ENCODE results near the gene TUBD1.
"Not testable (repeated sequence)": the region's sequence is repeated elsewhere in the genome, so short reads cannot be mapped to it uniquely, and the experiment has no call there.

Gene TUBD1, protein sequence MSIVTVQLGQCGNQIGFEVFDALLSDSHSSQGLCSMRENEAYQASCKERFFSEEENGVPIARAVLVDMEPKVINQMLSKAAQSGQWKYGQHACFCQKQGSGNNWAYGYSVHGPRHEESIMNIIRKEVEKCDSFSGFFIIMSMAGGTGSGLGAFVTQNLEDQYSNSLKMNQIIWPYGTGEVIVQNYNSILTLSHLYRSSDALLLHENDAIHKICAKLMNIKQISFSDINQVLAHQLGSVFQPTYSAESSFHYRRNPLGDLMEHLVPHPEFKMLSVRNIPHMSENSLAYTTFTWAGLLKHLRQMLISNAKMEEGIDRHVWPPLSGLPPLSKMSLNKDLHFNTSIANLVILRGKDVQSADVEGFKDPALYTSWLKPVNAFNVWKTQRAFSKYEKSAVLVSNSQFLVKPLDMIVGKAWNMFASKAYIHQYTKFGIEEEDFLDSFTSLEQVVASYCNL

DNA sequence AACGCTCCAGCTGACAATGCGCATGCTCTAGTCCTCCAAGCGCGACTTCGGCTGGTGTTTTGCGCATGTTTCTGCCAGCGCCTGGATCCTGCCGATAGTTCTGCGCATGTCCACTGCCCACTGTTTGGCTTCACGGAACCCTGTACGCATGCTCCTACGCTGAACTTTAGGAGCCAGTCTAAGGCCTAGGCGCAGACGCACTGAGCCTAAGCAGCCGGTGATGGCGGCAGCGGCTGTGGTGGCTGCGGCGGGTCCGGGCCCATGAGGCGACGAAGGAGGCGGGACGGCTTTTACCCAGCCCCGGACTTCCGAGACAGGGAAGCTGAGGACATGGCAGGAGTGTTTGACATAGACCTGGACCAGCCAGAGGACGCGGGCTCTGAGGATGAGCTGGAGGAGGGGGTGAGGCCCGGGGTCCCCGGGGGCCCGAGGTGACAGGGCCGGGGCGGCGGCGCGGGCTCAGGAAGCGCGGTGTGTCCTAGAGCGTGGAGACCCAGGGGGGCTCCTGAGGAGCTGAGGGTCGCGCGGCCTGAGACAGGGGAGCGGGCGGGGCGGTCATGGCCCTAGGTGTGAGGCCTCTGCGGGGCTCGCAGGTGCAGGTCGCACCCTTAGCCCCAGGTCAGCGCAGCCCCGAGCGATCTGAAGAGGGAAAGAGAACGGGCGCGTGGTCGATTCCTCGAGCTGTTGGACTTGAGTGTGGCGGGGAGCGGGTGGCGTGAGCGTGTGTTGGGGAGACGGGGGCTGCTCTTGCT, at the start of gene TUBD1, which contains the start of gene RPS6KB1:
Gene TUBD1 (minus strand): TSS at position 20 of the 752 bp plus-strand sequence. CDS start 1,941 bp downstream, outside the sequence.
Gene RPS6KB1 (plus strand): TSS at position 198 of the 752 bp plus-strand sequence. CDS start 64 bp downstream, at position 262.
- peak; percentile 98 for DNase-seq (ENCODE audit: low spot score)

DNA sequence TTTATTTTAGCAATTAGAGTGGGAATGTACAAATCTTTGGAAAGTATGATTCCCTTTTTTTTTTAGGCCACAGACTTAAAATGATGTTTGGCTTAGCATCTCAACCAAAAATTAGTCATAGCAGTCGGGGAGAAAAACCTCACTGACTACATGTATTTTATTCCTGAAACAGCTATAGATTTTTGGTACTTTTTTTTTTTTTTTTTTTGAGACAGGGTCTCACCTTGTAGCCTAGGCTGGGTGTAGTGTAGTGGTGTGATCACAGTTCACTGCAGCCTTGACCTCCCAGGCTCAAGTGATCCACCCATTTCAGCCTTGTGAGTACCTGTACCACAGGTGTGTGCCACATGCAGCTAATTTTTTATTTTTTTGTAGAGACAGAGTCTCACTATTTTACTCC, 48.4 kb upstream of the TUBD1 start:
- no peak for DNase-seq (ENCODE audit: low spot score)

DNA sequence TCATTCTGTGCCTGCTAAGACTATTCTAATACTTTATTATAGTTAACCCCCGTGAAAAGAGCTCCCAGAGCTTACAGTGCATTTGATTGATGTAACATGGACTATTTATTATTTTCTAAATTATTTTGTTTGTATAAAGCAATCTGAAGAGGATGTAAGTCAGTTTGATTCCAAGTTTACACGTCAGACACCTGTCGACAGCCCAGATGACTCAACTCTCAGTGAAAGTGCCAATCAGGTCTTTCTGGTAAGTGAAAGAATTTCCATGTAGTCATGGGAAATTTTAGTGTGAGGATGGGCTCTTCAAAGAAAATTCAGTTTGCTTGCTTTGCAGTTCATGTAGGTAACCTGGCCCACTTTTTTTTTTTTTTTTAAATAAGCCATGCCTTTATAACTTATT, 48.0 kb upstream of the TUBD1 start:
- not testable (repeated sequence) for DNase-seq (ENCODE audit: low spot score)

DNA sequence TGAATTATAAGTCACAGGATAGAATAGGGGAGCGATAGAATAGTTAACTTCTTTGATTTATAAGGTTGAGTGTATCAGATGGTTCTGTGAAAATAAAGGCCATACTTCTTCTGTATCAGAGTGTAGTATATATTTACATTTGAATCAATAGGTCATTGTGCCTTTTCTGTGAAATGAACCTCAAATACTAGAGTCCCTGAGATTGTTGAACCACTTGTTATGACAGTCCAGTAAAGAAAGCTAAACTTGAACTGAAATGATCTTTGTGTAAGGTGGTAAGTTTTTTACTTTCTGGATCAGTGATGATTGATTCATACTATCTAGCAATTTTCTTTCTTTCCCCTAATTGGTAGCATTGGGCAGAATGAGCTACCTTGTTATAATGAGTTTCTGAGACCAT, 40.6 kb upstream of the TUBD1 start:
- DNase-seq (ENCODE audit: low spot score) = not testable (repeated sequence)

DNA sequence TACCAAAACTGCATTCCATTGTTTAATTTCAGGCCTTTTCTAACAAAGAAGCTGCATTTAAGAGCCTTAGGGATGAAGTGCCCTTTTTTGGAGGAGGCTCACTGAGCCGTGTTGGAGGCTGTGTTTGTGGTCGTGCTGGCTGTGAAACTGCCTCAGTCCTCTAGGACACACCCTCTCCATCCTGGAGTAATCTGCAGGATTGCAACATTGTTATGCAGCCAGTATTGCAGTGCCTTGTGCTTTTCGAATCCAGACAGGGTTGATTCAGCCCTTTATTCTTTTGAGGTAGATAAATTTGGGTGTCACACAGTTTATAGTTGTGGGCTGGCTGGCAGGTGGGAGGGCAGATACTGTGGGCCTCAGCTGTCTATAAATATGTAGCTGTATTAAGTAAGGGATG, 38.0 kb upstream of the TUBD1 start:
- DNase-seq (ENCODE audit: low spot score) = not testable (repeated sequence)

DNA sequence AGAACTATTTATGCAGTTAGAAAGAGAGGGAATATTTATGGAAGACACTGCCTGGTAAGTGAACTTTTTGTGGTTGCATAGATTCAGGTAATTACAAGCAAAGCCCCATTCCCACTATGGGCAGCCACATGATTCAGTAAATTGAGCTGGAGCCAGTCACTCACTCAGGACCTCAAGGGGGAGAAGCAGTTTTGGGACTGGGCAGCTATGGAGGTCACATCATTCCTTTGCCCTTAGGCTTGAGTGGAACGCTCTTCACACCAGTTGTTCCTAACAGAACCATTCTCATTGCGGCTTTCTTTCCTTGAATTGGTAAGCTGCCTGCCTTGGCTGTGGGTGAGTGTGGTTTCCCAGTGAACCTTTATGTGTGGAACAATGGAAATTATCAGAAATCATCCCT, 37.4 kb upstream of the TUBD1 start:
- DNase-seq (ENCODE audit: low spot score) = not testable (repeated sequence)

DNA sequence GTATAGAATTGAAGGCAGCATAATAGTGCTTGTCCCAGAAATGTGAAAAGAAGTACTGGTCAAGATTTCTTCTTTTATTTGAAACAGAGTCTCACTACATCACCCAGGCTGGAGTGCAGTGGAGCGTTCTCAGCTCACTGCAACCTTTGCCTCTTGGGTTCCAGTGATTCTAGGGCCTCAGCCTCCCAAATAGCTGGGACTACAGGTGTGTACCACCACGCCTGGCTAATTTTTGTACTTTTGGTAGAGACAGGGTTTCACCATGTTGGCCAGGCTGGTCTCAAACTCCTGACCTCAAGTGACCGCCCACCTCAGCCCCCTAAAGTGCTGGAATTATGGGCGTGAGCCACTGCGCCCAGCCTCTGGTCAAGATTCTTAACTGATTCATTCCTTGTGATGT, 27.9 kb upstream of the TUBD1 start:
- DNase-seq (ENCODE audit: low spot score) = not testable (repeated sequence)

DNA sequence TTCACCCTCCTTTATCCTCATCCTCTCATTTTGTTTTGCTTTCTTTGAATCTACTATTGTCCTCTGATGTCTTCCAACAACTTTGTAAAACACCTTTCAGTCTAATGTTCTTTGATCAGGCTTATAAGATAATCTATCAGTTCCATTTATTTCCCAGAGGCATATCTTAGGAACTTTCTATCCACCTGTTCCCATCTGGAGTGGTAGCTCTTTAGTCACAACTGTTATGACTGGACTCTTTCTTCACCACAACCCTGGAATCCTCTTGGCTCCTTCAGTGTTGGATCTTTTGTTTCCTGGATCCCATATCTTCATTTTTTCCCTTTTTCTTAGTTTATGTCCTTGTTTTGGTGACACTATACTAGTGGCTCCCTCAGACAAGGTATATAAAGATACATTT, 23.7 kb upstream of the TUBD1 start:
- no peak for DNase-seq (ENCODE audit: low spot score)

DNA sequence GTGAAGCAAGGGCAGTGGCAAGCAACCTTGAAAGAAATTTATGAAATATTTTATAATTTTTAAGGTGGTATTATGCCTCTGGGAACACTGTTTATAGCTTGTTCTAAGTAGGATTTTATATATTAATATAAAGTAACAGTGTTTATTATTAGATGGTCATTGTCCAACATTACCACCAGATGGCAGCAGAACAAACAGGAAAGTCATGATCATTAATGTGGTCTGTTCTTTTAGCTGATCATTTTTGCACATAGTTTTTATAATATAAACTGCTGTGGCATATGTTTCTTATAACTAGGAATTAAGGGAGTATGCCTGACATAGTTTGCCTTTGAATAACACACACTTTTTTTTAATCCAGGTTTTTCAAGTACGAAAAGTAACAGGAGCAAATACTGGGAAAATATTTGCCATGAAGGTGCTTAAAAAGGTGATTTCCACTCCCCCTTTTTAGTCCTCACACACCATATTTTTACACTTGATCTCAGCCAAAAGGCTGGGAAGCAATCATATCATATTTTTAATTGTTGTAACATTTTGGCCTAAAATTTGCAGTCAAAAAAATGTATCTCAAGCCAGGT, 21.6 kb upstream of the TUBD1 start:
- peak; percentile 51 for DNase-seq (ENCODE audit: low spot score)

DNA sequence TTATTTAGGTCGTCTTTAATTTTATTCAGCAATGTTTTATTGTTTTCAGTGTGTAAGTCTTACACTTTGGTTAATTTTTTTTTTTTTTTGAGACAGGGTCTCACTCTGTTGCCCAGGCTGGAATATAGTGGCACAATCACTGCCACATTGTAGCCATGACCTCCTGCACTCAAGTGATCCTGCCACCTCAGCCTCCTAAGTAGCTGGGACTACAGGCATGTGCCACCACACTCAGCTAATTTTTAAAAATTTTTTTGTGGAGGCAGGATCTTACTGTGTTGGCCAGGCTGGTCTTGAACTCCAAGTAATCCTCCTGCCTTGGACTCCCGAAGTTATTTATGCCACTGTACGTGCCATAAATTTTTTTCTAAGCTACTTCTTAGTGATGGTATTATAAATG, 14.7 kb upstream of the TUBD1 start:
- DNase-seq (ENCODE audit: low spot score) = no peak

DNA sequence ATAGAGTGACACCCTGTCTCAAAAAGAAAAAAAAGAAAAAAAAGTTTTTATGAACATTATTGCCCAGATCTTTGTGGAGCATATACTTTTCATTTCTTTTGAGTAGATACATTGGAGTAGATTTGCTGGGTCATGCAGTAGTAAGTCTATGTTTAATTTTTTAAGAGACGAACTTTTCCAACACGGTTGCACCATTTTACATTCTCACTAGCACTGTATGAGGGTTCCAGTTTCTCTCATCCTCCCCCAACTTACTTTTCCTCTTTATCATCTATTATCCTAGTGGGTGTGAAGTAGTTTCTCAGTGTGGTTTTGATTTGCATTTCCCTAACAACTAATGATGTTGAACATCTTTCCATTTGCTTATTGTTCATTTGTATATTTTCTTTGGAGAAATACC, 10.7 kb upstream of the TUBD1 start:
- no peak for DNase-seq (ENCODE audit: low spot score)

DNA sequence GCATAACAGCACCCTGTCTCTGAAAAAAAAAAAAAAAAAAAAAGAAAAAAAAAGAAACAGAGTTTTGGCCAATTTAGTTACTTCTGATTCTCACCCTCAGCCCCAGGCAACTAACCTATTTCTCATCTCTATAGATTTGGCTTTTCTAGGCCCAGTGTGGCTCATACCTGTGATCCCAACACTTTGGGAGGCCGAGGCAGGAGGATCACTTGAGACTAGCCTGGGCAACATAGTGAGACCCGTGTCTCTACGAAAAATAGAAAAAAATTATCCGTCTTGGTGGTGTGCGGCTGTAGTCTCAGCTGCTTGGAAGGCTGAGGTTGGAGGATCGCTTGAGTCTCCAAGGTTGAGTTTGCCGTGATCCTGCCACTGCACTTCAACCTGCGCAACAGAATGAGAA, 8.9 kb upstream of the TUBD1 start:
- DNase-seq (ENCODE audit: low spot score) = no peak

DNA sequence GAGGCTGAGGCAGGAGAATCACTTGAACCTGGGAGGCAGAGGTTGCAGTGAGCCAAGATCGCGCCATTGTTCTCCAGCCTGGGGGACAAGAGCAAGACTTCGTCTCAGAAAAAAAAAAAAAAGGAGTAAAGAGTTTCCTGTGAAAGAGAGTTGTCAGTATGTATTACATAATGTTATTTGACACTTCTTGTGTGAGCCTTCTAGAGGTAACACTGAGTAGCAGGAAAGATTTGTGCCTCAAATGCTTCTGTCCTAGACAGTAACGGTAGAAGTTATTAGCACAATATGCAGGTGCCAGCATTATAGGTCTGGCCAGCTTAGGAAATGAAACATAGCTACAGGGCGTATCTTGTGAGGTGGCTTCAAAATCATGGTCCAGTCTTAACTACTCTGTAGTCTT, 6.4 kb upstream of the TUBD1 start:
- DNase-seq (ENCODE audit: low spot score) = no peak

DNA sequence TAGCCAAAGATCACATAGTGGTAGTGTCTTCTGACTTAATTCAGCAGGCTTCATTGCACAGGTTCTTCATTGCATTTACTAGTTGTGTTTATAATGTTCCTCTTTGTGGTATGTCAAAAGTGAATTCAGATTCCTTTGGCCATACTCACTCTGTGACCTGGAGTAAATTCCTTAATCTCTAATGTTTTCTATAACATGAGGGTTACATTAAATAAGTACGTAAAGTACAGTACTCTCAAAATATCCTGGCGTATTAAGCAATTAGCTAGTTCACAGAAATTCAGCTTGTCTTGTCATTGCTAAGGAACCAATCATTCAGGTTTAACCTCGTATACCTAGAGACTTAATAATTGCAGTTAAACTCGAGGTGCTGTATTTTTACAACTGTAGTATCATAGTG, 4.3 kb upstream of the TUBD1 start:
- no peak for DNase-seq (ENCODE audit: low spot score)

DNA sequence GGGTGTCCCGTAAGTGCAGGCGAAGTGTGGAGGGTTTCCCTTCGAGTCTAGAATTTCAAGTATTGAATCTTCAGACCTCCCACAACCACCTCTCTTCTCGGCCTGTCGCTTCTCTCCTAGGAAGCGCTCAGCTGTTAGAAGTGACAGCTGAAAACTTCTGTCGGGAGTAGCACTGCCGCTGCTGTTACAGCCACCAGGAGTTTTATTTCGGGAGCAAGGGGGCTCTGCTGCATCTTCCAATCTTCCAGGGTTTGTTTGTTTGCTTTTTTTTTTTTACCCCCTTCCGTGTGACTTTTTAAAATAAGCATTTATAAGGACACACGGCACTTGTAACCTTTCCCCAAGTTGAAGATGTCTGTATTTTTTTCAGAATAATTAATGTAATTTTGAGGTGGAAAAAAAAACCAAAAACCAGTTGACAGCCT, 945 bp upstream of the TUBD1 start:
- DNase-seq (ENCODE audit: low spot score) = peak; percentile 42

DNA sequence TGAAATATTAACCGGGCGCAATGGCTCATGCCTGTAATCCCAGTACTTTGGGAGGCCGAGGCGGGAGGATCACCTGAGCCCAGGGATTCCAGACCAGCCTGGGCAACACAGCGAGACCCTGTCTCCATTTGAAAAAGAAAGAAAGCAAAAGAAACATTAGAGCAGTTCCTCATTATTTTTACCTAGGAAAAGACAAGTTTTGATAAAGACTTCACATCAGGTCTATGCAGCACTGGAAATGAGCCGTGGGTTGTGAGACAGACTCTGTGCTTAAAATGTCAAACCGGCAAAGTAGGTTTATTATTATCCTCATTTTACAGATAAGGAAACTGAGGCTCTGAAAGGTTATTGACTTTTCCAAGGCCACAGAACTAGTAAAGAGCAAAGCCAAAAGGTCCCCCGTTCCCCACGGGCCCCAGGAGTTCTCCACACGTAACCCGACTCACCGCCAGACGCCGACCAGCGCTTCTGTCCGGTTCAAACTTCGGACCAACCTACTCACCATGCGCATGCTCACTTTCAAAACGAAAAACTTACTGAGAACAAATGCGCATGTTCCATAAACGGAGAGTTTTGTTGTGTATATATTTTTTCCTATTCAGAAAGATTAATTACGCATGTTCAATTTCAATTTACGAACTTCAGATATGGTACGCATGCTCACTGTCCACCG, 356 bp downstream of the TUBD1 start:
- no peak for DNase-seq (ENCODE audit: low spot score)

DNA sequence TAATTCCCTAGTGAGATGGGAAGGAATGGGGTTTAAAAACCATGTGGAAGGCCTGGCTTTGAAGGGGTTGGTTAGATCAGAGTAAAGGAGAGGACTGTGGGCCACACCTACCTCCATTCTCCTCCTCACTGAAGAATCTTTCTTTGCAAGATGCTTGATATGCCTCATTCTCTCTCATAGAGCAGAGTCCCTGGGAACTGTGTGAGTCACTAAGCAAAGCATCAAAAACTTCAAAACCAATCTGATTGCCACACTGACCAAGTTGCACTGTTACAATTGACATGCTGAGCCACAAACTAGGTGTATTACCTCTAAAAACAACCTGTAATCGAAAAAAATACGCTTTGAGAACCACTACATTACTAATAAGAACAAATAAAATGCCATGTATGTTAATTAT, 2.0 kb downstream of the TUBD1 start:
- DNase-seq (ENCODE audit: low spot score) = no peak

DNA sequence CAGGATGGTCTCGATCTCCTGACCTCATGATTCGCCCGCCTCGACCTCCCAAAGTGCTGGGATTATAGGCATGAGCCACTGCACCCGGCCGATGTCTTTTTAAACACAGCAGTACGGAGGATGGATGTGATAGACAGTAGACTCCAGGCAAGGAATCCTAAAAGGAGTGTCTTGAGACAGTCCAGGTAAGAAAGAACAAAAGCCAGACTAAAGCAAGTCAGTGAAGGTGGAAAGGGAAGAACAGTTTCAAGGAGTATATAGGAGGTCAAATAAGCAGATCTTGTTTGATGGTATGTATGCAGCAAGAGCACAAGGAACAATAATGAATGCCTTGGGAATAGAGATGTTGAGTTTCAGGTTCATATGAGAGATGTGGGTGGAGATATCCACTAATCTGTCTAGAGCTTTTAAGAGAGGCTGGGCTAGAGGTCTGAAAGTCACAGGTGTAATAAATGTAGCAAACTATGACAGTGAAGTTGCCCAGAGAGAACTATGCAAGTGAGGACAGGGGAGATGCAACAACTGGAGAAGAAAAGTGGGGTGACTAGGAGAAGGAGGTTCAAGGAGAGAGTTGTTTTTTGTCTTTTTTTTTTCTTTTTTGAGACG, 4.5 kb downstream of the TUBD1 start:
- DNase-seq (ENCODE audit: low spot score) = no peak

DNA sequence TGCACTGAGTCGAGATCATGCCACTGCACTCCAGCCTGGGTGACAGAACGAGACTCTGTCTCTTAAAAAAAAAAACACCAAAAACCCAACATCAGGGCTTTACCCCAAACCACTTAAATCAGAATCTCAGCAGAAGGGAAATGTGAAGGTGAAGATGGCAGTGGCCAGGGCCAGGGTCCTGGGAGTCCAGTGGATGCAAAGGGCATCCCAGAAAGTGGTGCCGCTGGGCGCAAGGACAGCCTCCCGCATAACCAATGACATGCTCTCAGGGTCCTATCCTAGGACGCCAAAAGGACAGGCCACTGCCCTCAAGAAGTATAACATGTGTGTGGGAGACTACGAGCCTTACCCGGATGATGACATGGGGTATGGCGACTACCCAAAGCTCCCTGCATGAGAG, 7.9 kb downstream of the TUBD1 start:
- DNase-seq (ENCODE audit: low spot score) = no peak

DNA sequence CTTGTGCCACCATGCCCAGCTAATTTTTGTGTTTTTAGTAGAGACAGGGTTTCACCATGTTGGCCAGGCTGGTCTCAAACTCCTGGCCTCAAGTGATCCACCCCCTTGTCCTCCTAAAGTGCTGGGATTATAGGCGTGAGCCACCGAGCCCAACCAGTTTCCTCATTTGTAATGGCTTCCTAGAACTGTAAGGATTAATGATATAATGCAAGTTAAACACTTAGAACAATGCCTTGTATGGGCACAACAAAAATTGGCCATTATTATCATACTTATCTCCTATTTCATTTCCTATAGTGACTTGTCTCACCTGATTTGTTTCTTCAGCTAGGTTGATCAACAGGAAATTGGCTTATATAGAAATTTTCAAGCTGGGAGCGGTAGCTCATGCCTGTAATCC, 14.1 kb downstream of the TUBD1 start:
- DNase-seq (ENCODE audit: low spot score) = no peak

DNA sequence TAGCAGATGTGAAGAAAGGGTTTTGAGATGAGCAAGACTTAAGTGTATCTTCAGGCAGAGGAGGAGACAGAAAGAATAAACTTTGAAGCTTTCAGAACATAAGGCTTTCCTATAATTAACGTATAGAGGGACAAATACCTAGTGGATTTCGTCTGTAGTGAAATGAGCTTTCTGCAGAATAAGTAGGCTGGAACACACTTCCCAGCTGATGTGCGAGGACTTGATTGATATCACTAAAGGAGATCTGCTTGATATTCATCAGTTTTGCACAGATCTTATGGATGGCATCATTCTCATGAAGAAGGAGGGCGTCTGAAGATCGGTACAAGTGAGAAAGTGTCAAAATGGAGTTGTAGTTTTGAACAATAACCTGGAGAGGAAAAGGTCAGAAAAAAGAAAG, 14.8 kb downstream of the TUBD1 start:
- no peak for DNase-seq (ENCODE audit: low spot score)

DNA sequence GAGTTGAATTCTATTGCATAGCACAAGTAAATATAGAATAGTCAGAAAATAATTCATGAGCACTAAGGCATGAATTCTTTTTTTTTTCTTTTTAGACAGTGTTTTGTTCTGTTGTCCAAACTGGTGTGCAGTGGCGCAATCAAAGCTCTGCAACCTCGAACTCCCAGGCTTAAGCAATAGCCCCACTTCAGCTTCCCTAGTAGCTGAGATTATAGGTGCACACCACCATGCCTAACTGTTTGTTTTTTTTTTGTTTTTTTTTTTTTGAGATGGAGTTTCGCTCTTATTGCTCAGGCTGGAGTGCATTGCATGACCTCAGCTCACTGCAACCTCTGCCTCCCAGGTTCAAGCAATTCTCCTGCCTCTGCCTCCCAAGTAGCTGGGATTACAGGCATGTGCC, 16.6 kb downstream of the TUBD1 start:
- no peak for DNase-seq (ENCODE audit: low spot score)
